Measurements from ENCODE around the gene ZC3HAV1.

DNA sequence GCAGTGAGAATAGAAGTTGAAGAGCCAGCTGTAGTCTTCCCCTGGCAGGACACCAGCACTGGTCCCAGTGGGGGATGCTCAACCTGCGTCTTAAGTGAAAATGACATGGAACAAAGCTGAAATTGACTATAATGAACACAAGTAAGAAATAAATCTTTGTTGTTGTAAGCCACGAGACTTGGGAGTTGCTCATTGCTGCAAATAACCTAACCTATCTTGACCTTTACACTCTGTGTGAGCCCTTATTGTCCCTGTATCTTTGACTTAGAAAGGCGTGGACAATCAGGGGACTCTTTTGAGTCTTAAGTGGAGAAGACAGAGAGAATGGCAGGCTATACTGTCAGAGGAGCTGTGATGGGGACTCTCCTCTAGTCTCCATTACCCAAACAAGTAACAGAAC lies 90.6 kb downstream of the ZC3HAV1 start:
- TF ChIP-seq POLR2A (IDR thresholded peaks at IDR 0.05; ENCODE audit: extremely low read depth, insufficient read length) (no peak), CTCF (IDR thresholded peaks at IDR 0.05; ENCODE audit: low read depth, low read length) (no peak)
- TF ChIP-seq, protein P1, sequence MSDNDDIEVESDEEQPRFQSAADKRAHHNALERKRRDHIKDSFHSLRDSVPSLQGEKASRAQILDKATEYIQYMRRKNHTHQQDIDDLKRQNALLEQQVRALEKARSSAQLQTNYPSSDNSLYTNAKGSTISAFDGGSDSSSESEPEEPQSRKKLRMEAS (IDR thresholded peaks at IDR 0.05; ENCODE audit: low read depth, low read length): no peak

Data from NB4 (cell line).